WTC11 (cell line): ENCODE results near the gene PIGS. TPM values are rescaled to one million over a fixed set of nuclear protein-coding genes. Genes with fewer than 3 reads are reported as not detected.
A peak's percentile ranks its signal among the peaks of the same experiment; 100 is the strongest.

ENCODE experiments used
- ATAC-seq: fragments of 200-7000 bp; cut with Tn5 transposase; 2 replicates; pipeline ENCODE4 v1.10.0; 2021; ENCODE audit warnings: mild to moderate bottlenecking, moderate library complexity
- CTCF ChIA-PET: fragments of 300-600 bp; sonication (Branson Sonifier 250); formaldehyde crosslinking; loops from one replicate; lab custom pipeline; 2021; ENCODE audit warnings: antibody characterized with exemption; lab: Charles Lee
- POLR2A ChIA-PET: fragments of 350-600 bp; sonication (Branson Sonifier 250); formaldehyde crosslinking; loops from one replicate; lab custom pipeline; 2021; ENCODE audit warnings: antibody characterized with exemption; lab: Charles Lee
- DNase-seq: peaks from one replicate; pipeline ENCODE4 v3.0.0; 2021; ENCODE audit warnings: low spot score
- H3K27ac Mint-ChIP-seq: 2 replicates; pipeline ENCODE4 v1.8.0; 2021; ENCODE audit warnings: mixed read lengths
- H3K27me3 Mint-ChIP-seq: 2 replicates; pipeline ENCODE4 v1.8.0; 2021; ENCODE audit warnings: low read depth, mild to moderate bottlenecking, moderate library complexity, mixed read lengths
- H3K36me3 Mint-ChIP-seq: 2 replicates; pipeline ENCODE4 v1.8.0; 2021; ENCODE audit warnings: mixed read lengths
- H3K4me1 Mint-ChIP-seq: 2 replicates; pipeline ENCODE4 v1.8.0; 2022; ENCODE audit warnings: mixed read lengths
- H3K4me3 Mint-ChIP-seq: 2 replicates; pipeline ENCODE4 v1.8.0; 2021; ENCODE audit warnings: mild to moderate bottlenecking, moderate library complexity, mixed read lengths
- H3K9me3 Mint-ChIP-seq: 2 replicates; pipeline ENCODE4 v1.8.0; 2021; ENCODE audit warnings: mixed read lengths
- ESRRA ChIP-seq: sonication (generic); formaldehyde crosslinking; IDR thresholded peaks from 2 replicates; pipeline ENCODE4 v1.8.1; 2022; ENCODE audit warnings: mild to moderate bottlenecking, missing genetic modification reagents, borderline replicate concordance
- FOXJ3 ChIP-seq: sonication (generic); formaldehyde crosslinking; IDR thresholded peaks from 2 replicates; pipeline ENCODE4 v1.9.0; 2021; ENCODE audit warnings: missing genetic modification reagents, mild to moderate bottlenecking, borderline replicate concordance
- FOXK1 ChIP-seq: sonication (generic); formaldehyde crosslinking; IDR thresholded peaks from 2 replicates; pipeline ENCODE4 v1.8.0; 2022; ENCODE audit warnings: mild to moderate bottlenecking, moderate library complexity, missing genetic modification reagents
- FOXP1 ChIP-seq: sonication (generic); formaldehyde crosslinking; IDR thresholded peaks from 2 replicates; pipeline ENCODE4 v1.8.0; 2022; ENCODE audit warnings: missing genetic modification reagents, mild to moderate bottlenecking, moderate library complexity, borderline replicate concordance
- MYBL2 ChIP-seq: sonication (generic); formaldehyde crosslinking; IDR thresholded peaks from 2 replicates; pipeline ENCODE4 v1.8.1; 2023; ENCODE audit warnings: mild to moderate bottlenecking, moderate library complexity, missing genetic modification reagents
- NFYB ChIP-seq: sonication (generic); formaldehyde crosslinking; conservative IDR thresholded peaks from 2 replicates; pipeline ENCODE4 v1.8.0; 2022; ENCODE audit warnings: low read depth, missing genetic modification reagents
- TEAD4 ChIP-seq: sonication (generic); formaldehyde crosslinking; IDR thresholded peaks from 2 replicates; pipeline ENCODE4 v1.8.0; 2022; ENCODE audit warnings: mild to moderate bottlenecking, missing genetic modification reagents
- ZNF396 ChIP-seq: fragments of 250-450 bp; sonication (Bioruptor Pico); IDR thresholded peaks from 2 replicates; pipeline ENCODE4 v1.8.0; 2021; ENCODE audit warnings: mild to moderate bottlenecking, moderate library complexity, borderline replicate concordance
- total RNA-seq: library from RNA; stranded (reverse); gene quantifications from 3 replicates; pipeline ENCODE4 v1.2.3, GENCODE V29; 2021
- TF ChIP-seq, protein P1 (sequence below): fragments of 250-450 bp; sonication (Bioruptor Pico); IDR thresholded peaks from 2 replicates; pipeline ENCODE4 v1.8.0; 2021; ENCODE audit warnings: mild to moderate bottlenecking
- TF ChIP-seq, protein P2 (sequence below): sonication (generic); formaldehyde crosslinking; IDR thresholded peaks from 2 replicates; pipeline ENCODE4 v1.8.1; 2022; ENCODE audit warnings: mild to moderate bottlenecking, moderate library complexity, missing genetic modification reagents
- TF ChIP-seq, protein P3 (sequence below): fragments of 200-600 bp; IDR thresholded peaks from 2 replicates; pipeline ENCODE4 v1.8.0; 2022; ENCODE audit warnings: antibody characterized with exemption
- TF ChIP-seq, protein P4 (sequence below): sonication (generic); formaldehyde crosslinking; IDR thresholded peaks from 2 replicates; pipeline ENCODE4 v1.8.0; 2022; ENCODE audit warnings: mild to moderate bottlenecking, missing genetic modification reagents
- TF ChIP-seq, protein P5 (sequence below): sonication (generic); formaldehyde crosslinking; IDR thresholded peaks from 2 replicates; pipeline ENCODE4 v1.8.1; 2023; ENCODE audit warnings: mild to moderate bottlenecking, missing genetic modification reagents
- TF ChIP-seq, protein P6 (sequence below): sonication (generic); formaldehyde crosslinking; conservative IDR thresholded peaks from 2 replicates; pipeline ENCODE4 v1.8.1; 2023; ENCODE audit warnings: mild to moderate bottlenecking, low read depth, missing genetic modification reagents, moderate library complexity
- TF ChIP-seq, protein P7 (sequence below): fragments of 250-450 bp; sonication (Bioruptor Pico); IDR thresholded peaks from 2 replicates; pipeline ENCODE4 v1.9.0; 2021; ENCODE audit warnings: mild to moderate bottlenecking, borderline replicate concordance
- TF ChIP-seq, protein P8 (sequence below): sonication (generic); formaldehyde crosslinking; IDR thresholded peaks from 2 replicates; pipeline ENCODE4 v1.8.1; 2022; ENCODE audit warnings: missing genetic modification reagents, borderline replicate concordance

Gene PIGS
- total RNA-seq, 1 experiment from 2014 or later: 50.6 TPM

DNA sequence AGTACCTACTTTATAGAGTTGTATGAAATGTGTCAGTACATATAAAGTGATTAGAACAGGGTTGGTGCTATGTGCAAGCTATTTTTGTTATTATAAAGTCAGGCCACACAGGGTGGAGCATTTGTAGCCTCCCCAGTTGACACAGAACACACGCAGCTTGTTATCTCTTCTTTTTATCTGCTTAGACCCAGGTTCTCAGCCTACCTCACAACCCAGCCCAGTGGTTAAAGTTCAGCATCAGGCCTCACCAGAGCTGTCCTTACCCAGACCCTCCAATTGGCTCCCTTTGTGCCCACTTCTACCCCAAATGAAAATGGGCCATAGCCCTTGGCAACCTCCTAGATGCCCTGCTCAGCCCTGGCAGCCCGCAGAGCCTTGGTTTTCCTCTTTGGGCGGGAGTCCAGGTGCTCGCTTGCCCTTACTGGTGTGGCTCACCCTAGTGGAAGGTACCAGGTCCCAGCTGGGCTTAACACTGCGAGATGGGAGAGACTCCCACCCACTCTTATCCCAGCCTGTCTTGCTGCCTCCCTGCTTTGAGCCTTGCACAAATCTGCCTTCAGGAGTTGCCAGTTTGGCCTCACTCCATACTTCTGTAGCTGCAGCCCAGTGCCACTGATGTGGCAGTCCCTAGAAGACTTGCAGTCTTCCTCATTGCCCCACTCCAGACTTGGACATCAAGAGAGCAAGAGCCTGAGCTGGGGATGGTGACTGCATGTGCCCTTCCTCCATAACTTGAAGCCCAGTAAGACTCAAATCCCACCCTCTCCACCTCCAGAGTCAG lies 1.1 kb upstream of the PIGS start (continued):
- TF ChIP-seq, protein P1, sequence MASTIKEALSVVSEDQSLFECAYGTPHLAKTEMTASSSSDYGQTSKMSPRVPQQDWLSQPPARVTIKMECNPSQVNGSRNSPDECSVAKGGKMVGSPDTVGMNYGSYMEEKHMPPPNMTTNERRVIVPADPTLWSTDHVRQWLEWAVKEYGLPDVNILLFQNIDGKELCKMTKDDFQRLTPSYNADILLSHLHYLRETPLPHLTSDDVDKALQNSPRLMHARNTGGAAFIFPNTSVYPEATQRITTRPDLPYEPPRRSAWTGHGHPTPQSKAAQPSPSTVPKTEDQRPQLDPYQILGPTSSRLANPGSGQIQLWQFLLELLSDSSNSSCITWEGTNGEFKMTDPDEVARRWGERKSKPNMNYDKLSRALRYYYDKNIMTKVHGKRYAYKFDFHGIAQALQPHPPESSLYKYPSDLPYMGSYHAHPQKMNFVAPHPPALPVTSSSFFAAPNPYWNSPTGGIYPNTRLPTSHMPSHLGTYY (CRISPR knock-in tag): no peak

DNA sequence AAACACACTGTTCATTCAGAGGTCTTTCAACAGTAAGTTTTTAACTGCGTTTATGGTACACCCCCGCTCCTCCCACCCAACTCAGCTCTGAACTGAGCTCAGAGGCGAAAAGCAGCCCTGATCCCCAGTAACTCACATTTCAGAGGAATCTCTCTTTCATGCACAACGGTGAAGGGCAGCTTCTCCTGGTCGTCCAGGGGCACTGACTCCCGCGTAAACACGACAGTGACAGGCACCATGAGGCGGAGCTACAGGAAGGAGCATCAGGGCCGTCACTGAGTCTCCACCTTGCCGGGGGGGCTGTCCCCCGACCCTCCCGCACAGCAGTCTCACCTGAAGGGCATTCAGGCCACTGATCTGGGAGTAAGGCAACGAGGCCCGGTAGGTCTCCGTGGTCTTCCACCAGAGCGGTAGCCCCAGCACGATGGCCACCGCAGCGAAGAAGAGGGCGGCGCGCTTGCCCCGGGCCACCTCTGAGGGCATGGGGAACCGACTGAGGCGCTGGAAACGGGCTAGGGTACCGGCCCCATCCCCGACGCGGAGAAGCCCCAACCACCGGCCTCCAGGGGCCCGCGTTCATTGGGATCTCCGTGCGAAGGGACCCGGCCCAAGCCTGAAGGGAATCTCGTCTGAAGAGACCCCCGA lies 486 bp downstream of the PIGS start:
- ATAC-seq: peak; percentile 26
- ChIA-PET POLR2A (interaction anchor here (0.7 to 1.7 kb wide), 7 partner anchors 18 to 380 kb away, joined by 3 to 8 read pairs (median 3); partner anchors contain the start of genes PHF12, POLDIP2, PROCA1 and RPL23A), CTCF (interaction anchor here (0.6 to 4.9 kb wide), 14 partner anchors 20 to 308 kb away, joined by 3 to 26 read pairs (median 5); partner anchors contain the start of genes BLTP2, RPL23A, RSKR and SDF2)
- H3K27me3 Mint-ChIP-seq: peaks cover 3% of the 10 kb centered on the region; the same call in 1 of the 2 replicates
- peak overlapping the region; percentile 91 for H3K4me3 Mint-ChIP-seq
- peak; percentile 55 for DNase-seq
- H3K9me3 Mint-ChIP-seq: no peaks in the 10 kb centered on the region
- peaks cover 16% of the 10 kb centered on the region for H3K4me1 Mint-ChIP-seq
- H3K27ac Mint-ChIP-seq: peak overlapping the region; percentile 87
- peaks cover 25% of the 10 kb centered on the region for H3K36me3 Mint-ChIP-seq
- TF ChIP-seq, protein P2, sequence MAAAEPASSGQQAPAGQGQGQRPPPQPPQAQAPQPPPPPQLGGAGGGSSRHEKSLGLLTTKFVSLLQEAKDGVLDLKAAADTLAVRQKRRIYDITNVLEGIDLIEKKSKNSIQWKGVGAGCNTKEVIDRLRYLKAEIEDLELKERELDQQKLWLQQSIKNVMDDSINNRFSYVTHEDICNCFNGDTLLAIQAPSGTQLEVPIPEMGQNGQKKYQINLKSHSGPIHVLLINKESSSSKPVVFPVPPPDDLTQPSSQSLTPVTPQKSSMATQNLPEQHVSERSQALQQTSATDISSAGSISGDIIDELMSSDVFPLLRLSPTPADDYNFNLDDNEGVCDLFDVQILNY (CRISPR knock-in tag): no peak
- TF ChIP-seq, protein P3, sequence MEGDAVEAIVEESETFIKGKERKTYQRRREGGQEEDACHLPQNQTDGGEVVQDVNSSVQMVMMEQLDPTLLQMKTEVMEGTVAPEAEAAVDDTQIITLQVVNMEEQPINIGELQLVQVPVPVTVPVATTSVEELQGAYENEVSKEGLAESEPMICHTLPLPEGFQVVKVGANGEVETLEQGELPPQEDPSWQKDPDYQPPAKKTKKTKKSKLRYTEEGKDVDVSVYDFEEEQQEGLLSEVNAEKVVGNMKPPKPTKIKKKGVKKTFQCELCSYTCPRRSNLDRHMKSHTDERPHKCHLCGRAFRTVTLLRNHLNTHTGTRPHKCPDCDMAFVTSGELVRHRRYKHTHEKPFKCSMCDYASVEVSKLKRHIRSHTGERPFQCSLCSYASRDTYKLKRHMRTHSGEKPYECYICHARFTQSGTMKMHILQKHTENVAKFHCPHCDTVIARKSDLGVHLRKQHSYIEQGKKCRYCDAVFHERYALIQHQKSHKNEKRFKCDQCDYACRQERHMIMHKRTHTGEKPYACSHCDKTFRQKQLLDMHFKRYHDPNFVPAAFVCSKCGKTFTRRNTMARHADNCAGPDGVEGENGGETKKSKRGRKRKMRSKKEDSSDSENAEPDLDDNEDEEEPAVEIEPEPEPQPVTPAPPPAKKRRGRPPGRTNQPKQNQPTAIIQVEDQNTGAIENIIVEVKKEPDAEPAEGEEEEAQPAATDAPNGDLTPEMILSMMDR: no peak
- TF ChIP-seq MYBL2 (CRISPR knock-in tag) (no peak), FOXP1 (no peak), FOXK1 (CRISPR knock-in tag) (peak; percentile 85; the same call in 1 of the 2 replicates), TEAD4 (CRISPR knock-in tag) (no peak), ESRRA (no peak), NFYB (CRISPR knock-in tag) (no peak), ZNF396 (CRISPR knock-in tag) (no peak), FOXJ3 (no peak)
- TF ChIP-seq, protein P4, sequence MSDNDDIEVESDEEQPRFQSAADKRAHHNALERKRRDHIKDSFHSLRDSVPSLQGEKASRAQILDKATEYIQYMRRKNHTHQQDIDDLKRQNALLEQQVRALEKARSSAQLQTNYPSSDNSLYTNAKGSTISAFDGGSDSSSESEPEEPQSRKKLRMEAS (CRISPR knock-in tag): peak; percentile 48; the same call in 1 of the 2 replicates
- TF ChIP-seq, protein P5, sequence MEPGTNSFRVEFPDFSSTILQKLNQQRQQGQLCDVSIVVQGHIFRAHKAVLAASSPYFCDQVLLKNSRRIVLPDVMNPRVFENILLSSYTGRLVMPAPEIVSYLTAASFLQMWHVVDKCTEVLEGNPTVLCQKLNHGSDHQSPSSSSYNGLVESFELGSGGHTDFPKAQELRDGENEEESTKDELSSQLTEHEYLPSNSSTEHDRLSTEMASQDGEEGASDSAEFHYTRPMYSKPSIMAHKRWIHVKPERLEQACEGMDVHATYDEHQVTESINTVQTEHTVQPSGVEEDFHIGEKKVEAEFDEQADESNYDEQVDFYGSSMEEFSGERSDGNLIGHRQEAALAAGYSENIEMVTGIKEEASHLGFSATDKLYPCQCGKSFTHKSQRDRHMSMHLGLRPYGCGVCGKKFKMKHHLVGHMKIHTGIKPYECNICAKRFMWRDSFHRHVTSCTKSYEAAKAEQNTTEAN: no peak
- TF ChIP-seq, protein P6, sequence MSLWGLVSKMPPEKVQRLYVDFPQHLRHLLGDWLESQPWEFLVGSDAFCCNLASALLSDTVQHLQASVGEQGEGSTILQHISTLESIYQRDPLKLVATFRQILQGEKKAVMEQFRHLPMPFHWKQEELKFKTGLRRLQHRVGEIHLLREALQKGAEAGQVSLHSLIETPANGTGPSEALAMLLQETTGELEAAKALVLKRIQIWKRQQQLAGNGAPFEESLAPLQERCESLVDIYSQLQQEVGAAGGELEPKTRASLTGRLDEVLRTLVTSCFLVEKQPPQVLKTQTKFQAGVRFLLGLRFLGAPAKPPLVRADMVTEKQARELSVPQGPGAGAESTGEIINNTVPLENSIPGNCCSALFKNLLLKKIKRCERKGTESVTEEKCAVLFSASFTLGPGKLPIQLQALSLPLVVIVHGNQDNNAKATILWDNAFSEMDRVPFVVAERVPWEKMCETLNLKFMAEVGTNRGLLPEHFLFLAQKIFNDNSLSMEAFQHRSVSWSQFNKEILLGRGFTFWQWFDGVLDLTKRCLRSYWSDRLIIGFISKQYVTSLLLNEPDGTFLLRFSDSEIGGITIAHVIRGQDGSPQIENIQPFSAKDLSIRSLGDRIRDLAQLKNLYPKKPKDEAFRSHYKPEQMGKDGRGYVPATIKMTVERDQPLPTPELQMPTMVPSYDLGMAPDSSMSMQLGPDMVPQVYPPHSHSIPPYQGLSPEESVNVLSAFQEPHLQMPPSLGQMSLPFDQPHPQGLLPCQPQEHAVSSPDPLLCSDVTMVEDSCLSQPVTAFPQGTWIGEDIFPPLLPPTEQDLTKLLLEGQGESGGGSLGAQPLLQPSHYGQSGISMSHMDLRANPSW (CRISPR knock-in tag): no peak
- TF ChIP-seq, protein P1 (CRISPR knock-in tag): no peak
- TF ChIP-seq, protein P7, sequence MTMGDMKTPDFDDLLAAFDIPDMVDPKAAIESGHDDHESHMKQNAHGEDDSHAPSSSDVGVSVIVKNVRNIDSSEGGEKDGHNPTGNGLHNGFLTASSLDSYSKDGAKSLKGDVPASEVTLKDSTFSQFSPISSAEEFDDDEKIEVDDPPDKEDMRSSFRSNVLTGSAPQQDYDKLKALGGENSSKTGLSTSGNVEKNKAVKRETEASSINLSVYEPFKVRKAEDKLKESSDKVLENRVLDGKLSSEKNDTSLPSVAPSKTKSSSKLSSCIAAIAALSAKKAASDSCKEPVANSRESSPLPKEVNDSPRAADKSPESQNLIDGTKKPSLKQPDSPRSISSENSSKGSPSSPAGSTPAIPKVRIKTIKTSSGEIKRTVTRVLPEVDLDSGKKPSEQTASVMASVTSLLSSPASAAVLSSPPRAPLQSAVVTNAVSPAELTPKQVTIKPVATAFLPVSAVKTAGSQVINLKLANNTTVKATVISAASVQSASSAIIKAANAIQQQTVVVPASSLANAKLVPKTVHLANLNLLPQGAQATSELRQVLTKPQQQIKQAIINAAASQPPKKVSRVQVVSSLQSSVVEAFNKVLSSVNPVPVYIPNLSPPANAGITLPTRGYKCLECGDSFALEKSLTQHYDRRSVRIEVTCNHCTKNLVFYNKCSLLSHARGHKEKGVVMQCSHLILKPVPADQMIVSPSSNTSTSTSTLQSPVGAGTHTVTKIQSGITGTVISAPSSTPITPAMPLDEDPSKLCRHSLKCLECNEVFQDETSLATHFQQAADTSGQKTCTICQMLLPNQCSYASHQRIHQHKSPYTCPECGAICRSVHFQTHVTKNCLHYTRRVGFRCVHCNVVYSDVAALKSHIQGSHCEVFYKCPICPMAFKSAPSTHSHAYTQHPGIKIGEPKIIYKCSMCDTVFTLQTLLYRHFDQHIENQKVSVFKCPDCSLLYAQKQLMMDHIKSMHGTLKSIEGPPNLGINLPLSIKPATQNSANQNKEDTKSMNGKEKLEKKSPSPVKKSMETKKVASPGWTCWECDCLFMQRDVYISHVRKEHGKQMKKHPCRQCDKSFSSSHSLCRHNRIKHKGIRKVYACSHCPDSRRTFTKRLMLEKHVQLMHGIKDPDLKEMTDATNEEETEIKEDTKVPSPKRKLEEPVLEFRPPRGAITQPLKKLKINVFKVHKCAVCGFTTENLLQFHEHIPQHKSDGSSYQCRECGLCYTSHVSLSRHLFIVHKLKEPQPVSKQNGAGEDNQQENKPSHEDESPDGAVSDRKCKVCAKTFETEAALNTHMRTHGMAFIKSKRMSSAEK (CRISPR knock-in tag): no peak
- TF ChIP-seq, protein P8, sequence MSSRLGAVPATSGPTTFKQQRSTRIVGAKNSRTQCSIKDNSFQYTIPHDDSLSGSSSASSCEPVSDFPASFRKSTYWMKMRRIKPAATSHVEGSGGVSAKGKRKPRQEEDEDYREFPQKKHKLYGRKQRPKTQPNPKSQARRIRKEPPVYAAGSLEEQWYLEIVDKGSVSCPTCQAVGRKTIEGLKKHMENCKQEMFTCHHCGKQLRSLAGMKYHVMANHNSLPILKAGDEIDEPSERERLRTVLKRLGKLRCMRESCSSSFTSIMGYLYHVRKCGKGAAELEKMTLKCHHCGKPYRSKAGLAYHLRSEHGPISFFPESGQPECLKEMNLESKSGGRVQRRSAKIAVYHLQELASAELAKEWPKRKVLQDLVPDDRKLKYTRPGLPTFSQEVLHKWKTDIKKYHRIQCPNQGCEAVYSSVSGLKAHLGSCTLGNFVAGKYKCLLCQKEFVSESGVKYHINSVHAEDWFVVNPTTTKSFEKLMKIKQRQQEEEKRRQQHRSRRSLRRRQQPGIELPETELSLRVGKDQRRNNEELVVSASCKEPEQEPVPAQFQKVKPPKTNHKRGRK (CRISPR knock-in tag): no peak
